Chondrocyte (in vitro differentiated cells): ENCODE data around the gene PAM. TPM values are rescaled to one million over a fixed set of nuclear protein-coding genes. Genes with fewer than 3 reads are reported as not detected.

ENCODE experiments used
- DNase-seq: peaks from one replicate; pipeline ENCODE4 v3.0.0; 2021; ENCODE audit warnings: mixed read lengths, low spot score
- H3K27ac Mint-ChIP-seq: one replicate; pipeline ENCODE4 v1.8.0; 2021; ENCODE audit warnings: mild to moderate bottlenecking, moderate library complexity, mixed read lengths; ENCODE audit not compliant: unreplicated experiment
- H3K27me3 Mint-ChIP-seq: 2 replicates; pipeline ENCODE4 v1.8.0; 2021; ENCODE audit warnings: low read depth, mixed read lengths
- H3K36me3 Mint-ChIP-seq: 2 replicates; pipeline ENCODE4 v1.8.0; 2021; ENCODE audit warnings: low read depth, mixed read lengths
- H3K4me1 Mint-ChIP-seq: 2 replicates; pipeline ENCODE4 v1.8.0; 2021; ENCODE audit warnings: low read depth, mild to moderate bottlenecking, mixed read lengths
- H3K4me3 Mint-ChIP-seq: one replicate; pipeline ENCODE4 v1.8.0; 2021; ENCODE audit warnings: mild to moderate bottlenecking, moderate library complexity, mixed read lengths; ENCODE audit not compliant: unreplicated experiment
- H3K9me3 Mint-ChIP-seq: 2 replicates; pipeline ENCODE4 v1.8.0; 2021; ENCODE audit warnings: low read depth, mixed read lengths
- total RNA-seq: library from RNA; stranded (reverse); gene quantifications from 3 replicates; pipeline ENCODE4 v1.2.1, GENCODE V29; 2021
- TF ChIP-seq, protein P1 (sequence below): fragments of 200-600 bp; sonication (generic); IDR thresholded peaks from 2 replicates; pipeline ENCODE4 v1.5.0; 2021; ENCODE audit warnings: antibody characterized with exemption, mild to moderate bottlenecking, moderate library complexity

The PAM gene
- total RNA-seq, 1 donor from 2014 or later, result 293 TPM

DNA sequence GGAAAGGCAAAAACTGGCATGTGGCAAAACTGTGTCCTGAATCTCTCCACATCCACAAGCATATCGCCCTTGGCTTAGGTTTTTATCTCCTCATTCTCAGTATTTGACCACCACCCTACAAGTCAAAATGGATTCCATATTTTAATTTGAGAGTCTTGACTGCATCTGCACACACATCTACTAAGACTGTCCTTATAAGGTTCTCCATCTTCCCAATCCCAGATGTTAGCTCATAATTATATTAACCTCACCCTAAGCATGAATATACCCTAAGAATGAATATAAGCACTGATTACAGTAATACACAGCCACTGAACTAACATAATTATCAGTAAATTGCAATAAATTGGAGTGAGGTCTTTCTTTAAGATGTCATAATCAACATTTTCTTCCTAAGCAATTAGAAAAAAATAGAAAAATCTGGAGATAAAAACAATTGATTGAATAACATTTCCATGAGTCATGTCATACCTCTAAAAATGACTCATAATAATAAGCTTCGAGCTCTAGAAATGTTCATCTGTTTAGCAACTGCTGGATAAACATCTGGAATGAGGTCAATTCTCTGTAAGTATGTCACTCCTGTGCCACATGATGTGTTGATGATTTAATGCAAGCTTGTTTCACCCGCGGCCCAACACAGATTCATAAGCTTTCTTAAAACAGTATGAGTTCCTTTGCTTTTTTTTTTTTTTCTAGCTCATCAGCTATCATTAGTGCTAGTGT lies 39.9 kb upstream of the PAM start:
- Mint-ChIP-seq H3K4me1 (peaks cover 10% of the 10 kb centered on the region), H3K4me3 (no peak overlapping the region), H3K27me3 (no peaks in the 10 kb centered on the region), H3K9me3 (peaks cover 6% of the 10 kb centered on the region), H3K27ac (no peak overlapping the region), H3K36me3 (no peaks in the 10 kb centered on the region)
- no peak for DNase-seq
- TF ChIP-seq, protein P1, sequence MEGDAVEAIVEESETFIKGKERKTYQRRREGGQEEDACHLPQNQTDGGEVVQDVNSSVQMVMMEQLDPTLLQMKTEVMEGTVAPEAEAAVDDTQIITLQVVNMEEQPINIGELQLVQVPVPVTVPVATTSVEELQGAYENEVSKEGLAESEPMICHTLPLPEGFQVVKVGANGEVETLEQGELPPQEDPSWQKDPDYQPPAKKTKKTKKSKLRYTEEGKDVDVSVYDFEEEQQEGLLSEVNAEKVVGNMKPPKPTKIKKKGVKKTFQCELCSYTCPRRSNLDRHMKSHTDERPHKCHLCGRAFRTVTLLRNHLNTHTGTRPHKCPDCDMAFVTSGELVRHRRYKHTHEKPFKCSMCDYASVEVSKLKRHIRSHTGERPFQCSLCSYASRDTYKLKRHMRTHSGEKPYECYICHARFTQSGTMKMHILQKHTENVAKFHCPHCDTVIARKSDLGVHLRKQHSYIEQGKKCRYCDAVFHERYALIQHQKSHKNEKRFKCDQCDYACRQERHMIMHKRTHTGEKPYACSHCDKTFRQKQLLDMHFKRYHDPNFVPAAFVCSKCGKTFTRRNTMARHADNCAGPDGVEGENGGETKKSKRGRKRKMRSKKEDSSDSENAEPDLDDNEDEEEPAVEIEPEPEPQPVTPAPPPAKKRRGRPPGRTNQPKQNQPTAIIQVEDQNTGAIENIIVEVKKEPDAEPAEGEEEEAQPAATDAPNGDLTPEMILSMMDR, result no peak

DNA sequence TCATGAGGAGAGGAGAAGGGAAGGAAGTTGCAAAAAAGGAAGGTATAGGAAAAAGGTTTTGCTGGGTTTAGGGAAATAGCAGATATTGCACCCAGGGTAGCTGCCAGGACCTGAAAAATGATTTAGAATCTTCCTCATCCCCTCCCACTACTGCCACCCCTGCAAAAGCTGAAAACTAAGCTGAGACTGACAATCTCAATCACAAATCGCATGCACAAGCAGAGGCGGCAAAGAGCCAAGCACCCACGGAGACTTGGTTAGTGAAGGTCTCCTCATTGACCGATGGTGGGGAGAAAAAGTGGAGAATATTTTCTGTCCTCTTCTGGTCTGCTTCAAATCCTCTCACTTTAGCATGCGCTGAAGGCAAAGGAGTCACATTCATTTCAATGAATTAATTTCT lies 39.1 kb upstream of the PAM start:
- TF ChIP-seq, protein P1, result no peak
- Mint-ChIP-seq H3K36me3 (no peaks in the 10 kb centered on the region), H3K27me3 (no peaks in the 10 kb centered on the region), H3K4me1 (peaks cover 10% of the 10 kb centered on the region), H3K27ac (no peak overlapping the region), H3K4me3 (no peak overlapping the region), H3K9me3 (peaks cover 6% of the 10 kb centered on the region)
- no peak for DNase-seq

DNA sequence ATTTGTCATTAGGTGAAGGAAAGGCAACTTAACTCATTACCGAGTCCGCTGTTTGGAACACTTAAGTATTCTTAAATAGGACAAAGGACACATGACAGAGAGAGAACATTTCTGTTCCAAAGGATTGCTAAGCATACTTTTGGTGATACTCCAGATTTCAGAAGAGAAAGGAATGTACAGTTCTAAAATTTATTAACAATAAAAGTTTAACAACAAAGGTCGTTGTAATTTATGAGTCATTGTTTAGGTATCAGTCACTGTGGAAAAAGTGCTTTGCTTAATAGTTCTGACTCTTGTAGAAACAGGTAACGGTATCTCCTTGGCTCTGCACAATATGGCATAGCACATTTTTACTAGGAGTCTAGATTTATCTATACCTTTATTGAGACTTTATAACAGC lies 36.3 kb upstream of the PAM start:
- TF ChIP-seq, protein P1, result no peak
- Mint-ChIP-seq H3K9me3 (peaks cover 13% of the 10 kb centered on the region), H3K4me3 (no peak overlapping the region), H3K36me3 (no peaks in the 10 kb centered on the region), H3K27me3 (no peaks in the 10 kb centered on the region), H3K27ac (no peak overlapping the region), H3K4me1 (peaks cover 17% of the 10 kb centered on the region)
- no peak for DNase-seq

DNA sequence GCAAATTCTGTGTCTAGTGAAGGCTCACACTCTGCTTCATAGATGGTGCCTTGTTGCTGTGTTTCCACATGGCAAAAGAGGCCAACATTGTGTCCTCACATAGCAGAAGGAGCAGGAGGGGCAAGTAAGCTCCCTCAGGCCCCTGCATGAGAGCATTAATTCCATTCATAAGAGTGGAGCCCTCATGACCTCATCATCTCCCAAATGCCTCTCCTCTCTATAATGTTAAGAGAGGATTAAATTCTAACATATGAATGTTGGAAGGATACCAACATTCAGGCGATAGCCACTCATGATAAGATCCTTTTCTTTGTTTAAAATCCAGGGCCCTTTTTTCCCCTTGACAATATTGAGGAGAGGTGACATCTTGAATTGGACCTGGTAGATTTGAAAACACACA lies 35.2 kb upstream of the PAM start:
- TF ChIP-seq, protein P1, result no peak
- Mint-ChIP-seq H3K27ac (no peak overlapping the region), H3K9me3 (peaks cover 13% of the 10 kb centered on the region), H3K36me3 (no peaks in the 10 kb centered on the region), H3K4me1 (peaks cover 16% of the 10 kb centered on the region), H3K4me3 (no peak overlapping the region), H3K27me3 (no peaks in the 10 kb centered on the region)
- no peak for DNase-seq

DNA sequence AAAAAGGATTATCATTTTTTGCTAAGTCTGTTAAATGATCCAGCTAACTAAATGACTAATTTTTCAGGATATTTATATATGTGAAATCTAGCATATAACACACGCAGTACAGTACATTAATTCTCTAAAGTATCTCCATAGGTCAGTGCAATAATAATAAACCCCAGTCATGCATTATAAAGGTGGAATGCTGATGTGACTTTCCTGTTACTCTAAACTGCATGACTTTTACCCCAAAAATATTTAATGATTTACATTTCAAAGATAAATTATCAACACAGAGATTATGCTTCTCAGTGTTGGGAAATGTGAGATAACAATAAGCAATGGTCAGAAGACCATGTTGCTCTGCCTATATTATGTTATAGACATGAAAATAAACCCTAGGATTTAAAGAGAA lies 34.1 kb upstream of the PAM start:
- TF ChIP-seq, protein P1, result no peak
- Mint-ChIP-seq H3K36me3 (no peaks in the 10 kb centered on the region), H3K4me1 (peaks cover 7% of the 10 kb centered on the region), H3K9me3 (peaks cover 13% of the 10 kb centered on the region), H3K27me3 (no peaks in the 10 kb centered on the region), H3K27ac (no peak overlapping the region), H3K4me3 (no peak overlapping the region)
- no peak for DNase-seq
